ENCODE data around the gene SLC39A11. TPM values are rescaled to one million over a fixed set of nuclear protein-coding genes. Genes with fewer than 3 reads are reported as not detected.

The SLC39A11 gene
- total RNA-seq, 1 donor from 2014 or later: 23.2 TPM

DNA sequence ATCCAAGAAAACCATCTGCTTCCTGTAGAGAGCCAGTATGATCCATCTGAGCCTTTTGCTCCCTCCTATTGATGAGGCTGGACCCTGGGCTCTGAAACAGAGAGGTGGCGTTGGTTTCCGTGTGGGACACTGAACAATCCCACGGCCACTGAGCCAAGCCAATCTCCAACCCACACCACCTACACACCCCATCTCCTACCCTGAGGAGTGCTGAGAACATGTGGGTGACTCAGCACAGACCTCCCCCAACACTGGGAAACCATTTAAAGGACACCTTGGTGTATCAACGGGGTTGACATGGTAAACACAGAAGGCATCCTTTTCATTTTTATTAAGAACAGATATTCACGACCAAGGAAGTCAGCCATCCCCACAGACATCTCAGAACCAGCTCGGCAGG lies 332.1 kb downstream of the SLC39A11 start:
- H3K4me3 Mint-ChIP-seq: no peak overlapping the region
- H3K27me3 Mint-ChIP-seq: no peaks in the 10 kb centered on the region
- H3K9me3 Mint-ChIP-seq: peaks cover 6% of the 10 kb centered on the region
- TF ChIP-seq, protein P1, sequence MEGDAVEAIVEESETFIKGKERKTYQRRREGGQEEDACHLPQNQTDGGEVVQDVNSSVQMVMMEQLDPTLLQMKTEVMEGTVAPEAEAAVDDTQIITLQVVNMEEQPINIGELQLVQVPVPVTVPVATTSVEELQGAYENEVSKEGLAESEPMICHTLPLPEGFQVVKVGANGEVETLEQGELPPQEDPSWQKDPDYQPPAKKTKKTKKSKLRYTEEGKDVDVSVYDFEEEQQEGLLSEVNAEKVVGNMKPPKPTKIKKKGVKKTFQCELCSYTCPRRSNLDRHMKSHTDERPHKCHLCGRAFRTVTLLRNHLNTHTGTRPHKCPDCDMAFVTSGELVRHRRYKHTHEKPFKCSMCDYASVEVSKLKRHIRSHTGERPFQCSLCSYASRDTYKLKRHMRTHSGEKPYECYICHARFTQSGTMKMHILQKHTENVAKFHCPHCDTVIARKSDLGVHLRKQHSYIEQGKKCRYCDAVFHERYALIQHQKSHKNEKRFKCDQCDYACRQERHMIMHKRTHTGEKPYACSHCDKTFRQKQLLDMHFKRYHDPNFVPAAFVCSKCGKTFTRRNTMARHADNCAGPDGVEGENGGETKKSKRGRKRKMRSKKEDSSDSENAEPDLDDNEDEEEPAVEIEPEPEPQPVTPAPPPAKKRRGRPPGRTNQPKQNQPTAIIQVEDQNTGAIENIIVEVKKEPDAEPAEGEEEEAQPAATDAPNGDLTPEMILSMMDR (conservative IDR thresholded peaks at IDR 0.05): no peak
- DNase-seq (ENCODE audit: extremely low spot score, unreplicated experiment): no peak
- peaks cover 5% of the 10 kb centered on the region for H3K36me3 Mint-ChIP-seq
- peaks cover 5% of the 10 kb centered on the region for H3K4me1 Mint-ChIP-seq (ENCODE audit: unreplicated experiment)
- H3K27ac Mint-ChIP-seq: no peak overlapping the region

DNA sequence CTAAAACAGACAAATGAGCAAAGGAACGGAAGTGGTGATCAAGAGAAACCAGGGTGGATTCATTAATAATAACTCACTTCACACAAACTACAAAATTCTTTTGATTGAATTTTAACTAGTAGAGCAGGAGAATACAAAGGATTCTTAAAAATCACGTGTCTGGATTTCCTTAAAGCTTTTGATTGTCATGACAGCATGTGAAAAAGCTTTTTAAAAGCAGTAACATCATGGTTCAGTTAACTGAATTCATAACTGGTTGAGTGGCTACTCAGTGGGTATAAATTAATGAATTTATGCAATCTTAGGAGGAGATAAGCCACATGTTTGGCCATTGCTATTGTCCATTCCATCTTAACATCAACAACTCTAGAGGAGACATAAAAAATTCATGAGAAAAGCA lies 333.2 kb downstream of the SLC39A11 start:
- no peak overlapping the region for H3K4me3 Mint-ChIP-seq

DNA sequence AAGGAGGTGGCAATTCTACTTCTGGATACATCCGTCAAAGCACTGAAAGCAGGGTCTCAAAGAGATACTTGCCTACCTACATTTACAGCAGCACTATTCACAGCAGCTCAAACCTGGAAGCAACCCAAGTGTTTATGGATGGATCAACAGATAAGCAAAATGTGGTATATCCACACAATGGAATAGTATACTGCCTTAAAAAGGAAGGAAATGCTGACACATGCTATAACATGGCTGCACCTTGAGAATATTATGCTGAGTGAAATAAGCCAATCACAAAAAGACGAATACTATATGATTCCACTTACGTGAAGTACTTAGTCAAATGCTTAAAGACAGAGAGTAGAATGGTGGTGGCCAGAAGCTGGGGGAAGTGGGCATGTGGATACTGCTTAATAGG lies 336.2 kb downstream of the SLC39A11 start:
- peaks cover 6% of the 10 kb centered on the region for H3K9me3 Mint-ChIP-seq
- H3K27ac Mint-ChIP-seq: no peak overlapping the region
- H3K4me1 Mint-ChIP-seq (ENCODE audit: unreplicated experiment): no peaks in the 10 kb centered on the region
- H3K36me3 Mint-ChIP-seq: peaks cover 8% of the 10 kb centered on the region
- DNase-seq (ENCODE audit: extremely low spot score, unreplicated experiment): no peak
- no peaks in the 10 kb centered on the region for H3K27me3 Mint-ChIP-seq
- H3K4me3 Mint-ChIP-seq: no peak overlapping the region
- TF ChIP-seq, protein P1 (conservative IDR thresholded peaks at IDR 0.05): no peak

More for the DNA sequence above, 333.2 kb downstream of the SLC39A11 start:
- no peak for DNase-seq (ENCODE audit: extremely low spot score, unreplicated experiment)
- no peaks in the 10 kb centered on the region for H3K4me1 Mint-ChIP-seq (ENCODE audit: unreplicated experiment)
- TF ChIP-seq, protein P1 (conservative IDR thresholded peaks at IDR 0.05): no peak
- H3K9me3 Mint-ChIP-seq: peaks cover 6% of the 10 kb centered on the region
- no peaks in the 10 kb centered on the region for H3K27me3 Mint-ChIP-seq
- H3K36me3 Mint-ChIP-seq: peaks cover 8% of the 10 kb centered on the region
- no peak overlapping the region for H3K27ac Mint-ChIP-seq

DNA sequence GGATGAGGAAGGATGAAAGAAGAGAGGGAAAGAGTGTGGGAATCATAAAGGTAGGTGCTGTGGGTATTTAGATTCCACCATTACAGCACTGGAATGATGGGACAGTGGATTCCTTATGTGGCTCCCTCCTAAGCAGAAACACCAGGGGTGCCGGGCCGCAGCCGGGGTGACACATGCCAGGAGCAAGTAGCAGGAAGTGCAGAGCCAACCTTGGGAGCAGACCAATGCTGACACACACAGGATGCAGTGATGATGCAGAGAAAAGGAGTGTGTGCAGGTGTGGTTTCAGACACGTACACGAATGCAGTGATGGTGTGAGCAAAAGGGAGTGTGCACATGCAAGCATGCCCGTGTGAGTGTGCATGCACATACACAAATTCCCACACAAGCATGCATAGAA lies 338.0 kb downstream of the SLC39A11 start:
- no peaks in the 10 kb centered on the region for H3K4me1 Mint-ChIP-seq (ENCODE audit: unreplicated experiment)
- no peak overlapping the region for H3K27ac Mint-ChIP-seq
- TF ChIP-seq, protein P1 (conservative IDR thresholded peaks at IDR 0.05): no peak
- H3K4me3 Mint-ChIP-seq: no peak overlapping the region
- no peak for DNase-seq (ENCODE audit: extremely low spot score, unreplicated experiment)
- peaks cover 8% of the 10 kb centered on the region for H3K36me3 Mint-ChIP-seq
- peaks cover 6% of the 10 kb centered on the region for H3K9me3 Mint-ChIP-seq
- no peaks in the 10 kb centered on the region for H3K27me3 Mint-ChIP-seq

GRCh38 chr17:72751746-72752145 lies 340.7 kb downstream of the SLC39A11 start:
- TF ChIP-seq, protein P1 (conservative IDR thresholded peaks at IDR 0.05): no peak
- peaks cover 8% of the 10 kb centered on the region for H3K36me3 Mint-ChIP-seq
- H3K4me1 Mint-ChIP-seq (ENCODE audit: unreplicated experiment): peaks cover 7% of the 10 kb centered on the region
- no peaks in the 10 kb centered on the region for H3K27me3 Mint-ChIP-seq
- DNase-seq (ENCODE audit: extremely low spot score, unreplicated experiment): no peak
- H3K4me3 Mint-ChIP-seq: no peak overlapping the region
- H3K27ac Mint-ChIP-seq: no peak overlapping the region
- H3K9me3 Mint-ChIP-seq: peaks cover 6% of the 10 kb centered on the region

- no peak overlapping the region for H3K27ac Mint-ChIP-seq
- H3K4me3 Mint-ChIP-seq: no peak overlapping the region
- H3K27me3 Mint-ChIP-seq: no peaks in the 10 kb centered on the region
- peaks cover 4% of the 10 kb centered on the region for H3K36me3 Mint-ChIP-seq
- peaks cover 7% of the 10 kb centered on the region for H3K4me1 Mint-ChIP-seq (ENCODE audit: unreplicated experiment)
- TF ChIP-seq, protein P1 (conservative IDR thresholded peaks at IDR 0.05): no peak
- no peak for DNase-seq (ENCODE audit: extremely low spot score, unreplicated experiment)
- H3K9me3 Mint-ChIP-seq: peaks cover 6% of the 10 kb centered on the region
Measured at GRCh38 chr17:72749119-72749572, 343.3 kb downstream of the SLC39A11 start.

All from type B pancreatic cell (in vitro differentiated cells).